GM12865 (cell line): ENCODE results near the gene DNPEP.
A peak's percentile ranks its signal among the peaks of the same experiment; 100 is the strongest.

Source experiments
- DNase-seq: peaks from one replicate; pipeline ENCODE4 v3.0.0; 2010; ENCODE audit warnings: low read depth
- H3K4me3 ChIP-seq: 2 replicates; pipeline ENCODE4 v1.5.1; 2011; ENCODE audit warnings: mild to moderate bottlenecking, low read depth, low read length, control low read depth
- CTCF ChIP-seq: IDR thresholded peaks from 2 replicates; pipeline ENCODE4 v1.5.1; 2011; ENCODE audit warnings: low read length, control low read depth, low read depth, inconsistent platforms; ENCODE audit not compliant: insufficient read depth; ENCODE audit errors: missing control alignments

The DNPEP gene

GRCh38 chr2:219433666-219434467 lies 46.2 kb upstream of the DNPEP start:
- H3K4me3 ChIP-seq: no peak overlapping the region
- peak; percentile 29 for TF ChIP-seq CTCF
- DNase-seq: peak; percentile 27

GRCh38 chr2:219430633-219431615 lies 43.2 kb upstream of the DNPEP start:
- TF ChIP-seq CTCF: no peak
- DNase-seq: peak; percentile 16
- no peak overlapping the region for H3K4me3 ChIP-seq

GRCh38 chr2:219429958-219430606 lies 42.4 kb upstream of the DNPEP start:
- DNase-seq: no peak
- TF ChIP-seq CTCF: no peak

DNA sequence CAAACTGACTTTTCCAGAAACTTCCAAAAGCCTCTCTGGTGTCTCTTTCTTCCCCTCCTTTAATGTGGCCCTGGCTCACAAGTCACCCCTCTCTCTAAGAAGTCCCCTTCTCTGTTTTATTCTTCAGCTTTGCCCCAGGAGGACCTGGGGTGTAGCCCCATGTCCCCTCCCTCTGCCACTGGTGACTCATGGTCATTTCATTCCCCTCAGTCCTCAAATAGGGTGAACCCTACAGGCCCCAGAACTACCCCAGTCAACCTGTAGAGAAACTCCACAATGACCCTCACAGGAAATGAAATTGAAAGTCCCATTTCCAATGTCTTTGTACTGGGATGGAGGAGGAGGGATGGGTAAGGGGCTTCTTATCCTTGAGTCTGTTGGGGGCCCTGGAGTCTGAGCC lies 40.8 kb upstream of the DNPEP start:
- DNase-seq: no peak
- no peak for TF ChIP-seq CTCF

More at GRCh38 chr2:219429958-219430606, 42.4 kb upstream of the DNPEP start:
- H3K4me3 ChIP-seq: no peak overlapping the region

GRCh38 chr2:219426534-219427136 lies 38.9 kb upstream of the DNPEP start:
- no peak for DNase-seq
- no peak for TF ChIP-seq CTCF
- no peak overlapping the region for H3K4me3 ChIP-seq

More for the DNA sequence above, 40.8 kb upstream of the DNPEP start:
- no peak overlapping the region for H3K4me3 ChIP-seq

DNA sequence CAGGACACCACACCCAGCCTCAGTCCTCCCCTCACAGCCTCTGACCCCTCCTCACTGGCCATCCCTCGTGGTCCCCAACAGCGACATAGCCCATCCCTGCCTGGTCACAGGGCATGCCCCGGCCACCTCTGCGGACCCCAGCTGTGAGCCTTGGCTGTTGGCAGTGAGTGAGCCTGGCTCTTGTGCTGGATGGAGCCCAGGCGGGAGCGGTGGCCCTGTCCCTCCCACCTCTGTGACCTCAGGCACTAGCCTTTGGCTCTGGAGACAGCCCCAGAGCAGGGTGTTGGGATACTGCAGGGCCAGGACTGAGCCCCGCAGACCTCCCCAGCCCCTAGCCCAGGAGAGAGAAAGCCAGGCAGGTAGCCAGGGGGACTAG lies 38.3 kb upstream of the DNPEP start:
- H3K4me3 ChIP-seq: no peak overlapping the region
- TF ChIP-seq CTCF: no peak
- no peak for DNase-seq
